ENCODE measurements around the gene TCF4.

Gene TCF4

DNA sequence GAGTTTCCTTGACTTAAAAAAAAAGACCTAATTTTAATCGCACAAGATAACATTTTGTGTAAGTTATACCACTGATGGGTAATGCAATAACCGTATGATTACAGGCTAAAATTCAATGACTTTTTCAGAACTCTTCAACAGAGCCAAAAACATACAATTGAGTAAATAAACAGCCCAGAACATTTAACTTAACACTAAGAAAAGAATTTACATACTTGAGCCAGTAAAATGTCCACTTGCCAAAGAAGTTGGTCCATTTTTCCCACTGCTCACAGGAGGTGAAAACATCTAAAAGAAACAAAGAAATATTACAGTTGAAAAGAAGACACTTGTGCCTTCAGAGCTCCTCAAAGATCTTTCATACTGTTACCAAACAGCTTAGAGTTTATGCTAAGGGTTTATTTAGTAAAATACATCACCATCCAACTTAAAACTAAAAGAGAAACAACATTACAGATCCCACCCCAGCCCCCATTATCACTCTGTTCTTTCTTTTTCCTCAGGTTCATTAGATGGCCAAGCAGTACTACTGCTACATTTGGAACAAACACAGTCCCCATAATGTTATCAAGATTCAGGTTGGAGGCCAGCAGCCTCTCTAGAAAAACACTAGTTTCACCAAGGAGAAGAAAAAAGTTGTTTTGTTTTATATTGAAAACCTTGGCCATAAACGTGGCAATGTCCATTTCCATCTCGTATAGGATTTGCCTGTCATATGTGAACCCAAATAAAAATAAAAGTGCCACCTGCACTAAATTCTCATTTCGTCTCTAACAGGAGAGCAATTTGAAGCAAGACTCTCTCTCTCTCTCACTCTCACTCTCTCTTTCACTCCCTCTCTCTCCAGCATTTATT is 2.7 kb downstream of the TCF4 start:
- DNase-seq: no peak

DNA sequence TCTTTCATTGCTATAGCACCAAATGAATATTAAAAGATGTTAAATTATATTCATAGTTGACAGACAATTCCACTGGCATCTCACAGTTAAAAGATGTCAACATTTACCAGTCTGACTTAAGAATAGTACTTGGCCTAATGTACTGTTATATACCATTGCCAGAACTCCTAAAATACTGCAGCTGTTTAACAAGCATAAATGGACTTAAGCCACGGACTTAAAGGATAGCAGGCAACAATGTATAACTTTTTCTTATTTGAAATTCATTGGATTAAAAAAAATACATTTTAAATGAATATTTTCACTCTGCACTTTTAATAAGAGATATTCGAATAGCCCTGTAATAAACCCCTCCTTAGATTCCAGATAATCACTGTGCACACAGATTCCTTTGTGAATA is 3.8 kb downstream of the TCF4 start:
- DNase-seq: no peak

DNA sequence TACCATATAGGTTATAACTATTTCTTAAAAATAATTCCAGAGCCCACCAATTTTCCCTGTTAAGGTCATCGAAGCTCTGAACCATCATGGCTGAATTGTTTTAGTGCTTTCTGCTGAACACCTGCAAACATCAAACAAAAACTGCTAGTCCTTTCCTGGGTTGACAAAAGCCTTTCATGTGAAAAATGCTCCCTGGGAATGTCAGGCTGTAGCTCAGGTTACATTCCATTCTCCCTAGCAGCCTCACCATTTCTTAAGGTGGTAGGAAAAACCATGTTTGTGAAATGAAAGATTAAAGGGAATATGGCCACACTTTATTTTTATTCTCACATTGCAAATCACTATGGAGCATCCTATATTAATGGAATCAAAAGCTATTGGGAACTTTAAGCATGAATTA is 5.7 kb downstream of the TCF4 start:
- DNase-seq: no peak

DNA sequence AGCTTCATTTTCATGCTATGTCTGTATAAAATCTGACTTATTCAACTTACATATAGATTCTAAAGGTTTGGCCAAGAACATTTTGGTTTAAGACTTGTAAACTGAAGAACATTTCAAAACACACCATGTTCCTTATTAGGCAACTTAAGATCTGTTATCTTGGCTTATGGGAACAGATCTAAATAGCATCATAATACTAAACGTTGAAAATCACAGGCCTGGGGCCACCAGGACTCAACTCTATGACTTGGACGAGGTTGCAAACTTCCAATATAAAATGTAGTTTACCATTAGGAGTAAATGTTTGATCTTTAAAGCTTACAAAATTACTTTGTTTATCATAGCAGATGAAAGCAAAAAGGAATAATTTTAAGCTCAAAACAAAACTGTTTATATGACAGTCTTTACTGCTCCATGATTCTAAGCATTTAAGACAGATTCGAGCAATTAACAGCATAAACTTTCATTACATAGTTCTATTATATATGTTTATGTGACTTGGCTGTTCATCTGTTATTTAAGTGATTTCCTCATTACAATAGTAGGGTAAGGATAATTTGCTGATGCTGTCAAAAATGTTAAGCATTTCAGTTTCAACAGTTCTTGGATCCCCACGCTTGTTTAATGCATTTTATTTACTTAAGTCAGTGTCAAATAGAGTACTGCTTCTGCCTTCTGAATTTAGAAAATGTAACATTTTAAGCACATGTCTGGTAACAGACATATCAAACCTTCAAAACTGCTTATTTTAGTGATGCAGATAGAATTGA is 8.3 kb downstream of the TCF4 start:
- no peak for DNase-seq

DNA sequence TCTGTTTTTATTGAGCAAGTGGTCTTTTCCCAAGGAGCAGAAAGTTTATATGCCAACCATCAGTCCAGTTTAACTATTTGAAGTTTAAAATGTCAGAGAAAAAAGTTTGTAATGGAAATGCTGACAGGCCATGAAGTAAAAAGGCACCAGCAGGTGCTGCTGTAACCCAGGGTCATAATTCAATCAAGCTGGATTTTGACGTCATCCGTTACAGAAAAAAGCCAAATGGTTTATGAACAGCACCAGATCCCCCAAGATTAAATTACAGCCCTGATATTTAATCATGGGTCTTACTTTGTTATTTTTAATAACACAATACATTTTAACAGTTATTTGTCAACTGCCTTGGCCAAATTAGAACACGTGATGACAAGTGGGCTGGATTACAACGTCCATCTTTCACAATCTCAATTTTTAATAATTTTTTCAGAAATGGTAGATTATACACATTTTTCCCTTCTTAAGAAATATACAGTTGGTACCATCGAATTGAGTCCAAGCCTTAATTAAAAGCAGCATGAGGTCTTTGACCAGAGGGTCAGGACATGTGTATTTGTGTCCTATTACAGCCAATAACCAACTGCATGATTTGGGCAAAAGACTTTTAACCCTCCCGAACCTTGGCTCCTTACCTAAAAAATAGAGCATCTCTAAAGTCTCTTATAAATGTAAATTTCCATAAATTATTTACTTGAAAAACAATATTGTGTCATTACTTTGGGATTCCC is 10.0 kb downstream of the TCF4 start:
- no peak for DNase-seq

DNA sequence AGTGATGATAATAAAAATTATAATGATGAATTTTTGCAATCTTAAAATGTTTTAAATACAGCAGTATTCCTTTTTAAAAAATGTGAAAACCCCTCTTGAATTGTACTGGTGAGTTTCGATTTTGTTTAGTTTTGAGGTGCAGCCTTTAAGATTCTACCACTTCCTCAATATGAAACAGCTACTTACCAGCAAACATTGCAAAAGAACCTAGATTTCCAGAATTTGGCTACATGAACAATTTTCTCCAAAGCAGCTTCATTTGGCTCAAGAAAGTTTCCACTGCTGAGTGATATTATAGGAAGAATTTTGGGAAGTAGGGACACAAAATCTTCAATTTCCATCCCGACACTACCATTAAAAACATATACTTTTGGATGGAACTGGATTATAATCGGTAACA is 12.0 kb downstream of the TCF4 start:
- no peak for DNase-seq

DNA sequence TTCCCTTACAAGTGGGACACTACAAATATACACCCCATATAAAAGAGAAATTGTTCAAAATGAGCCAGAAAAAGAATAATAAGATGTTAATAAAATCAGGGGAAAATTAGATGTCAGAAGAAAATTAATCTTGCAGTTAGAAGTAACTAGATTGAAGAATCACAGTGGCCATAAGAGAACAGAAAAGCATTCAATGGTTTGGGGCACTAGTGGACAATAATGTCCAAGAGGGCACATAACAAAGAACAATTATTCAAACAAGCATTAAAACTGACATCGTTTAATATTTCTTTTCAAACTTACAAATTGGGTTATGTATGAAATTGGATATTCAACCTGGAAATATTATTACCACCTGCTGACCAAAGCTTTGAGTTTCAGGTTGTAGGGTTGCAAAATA is 12.9 kb downstream of the TCF4 start:
- DNase-seq: no peak

DNA sequence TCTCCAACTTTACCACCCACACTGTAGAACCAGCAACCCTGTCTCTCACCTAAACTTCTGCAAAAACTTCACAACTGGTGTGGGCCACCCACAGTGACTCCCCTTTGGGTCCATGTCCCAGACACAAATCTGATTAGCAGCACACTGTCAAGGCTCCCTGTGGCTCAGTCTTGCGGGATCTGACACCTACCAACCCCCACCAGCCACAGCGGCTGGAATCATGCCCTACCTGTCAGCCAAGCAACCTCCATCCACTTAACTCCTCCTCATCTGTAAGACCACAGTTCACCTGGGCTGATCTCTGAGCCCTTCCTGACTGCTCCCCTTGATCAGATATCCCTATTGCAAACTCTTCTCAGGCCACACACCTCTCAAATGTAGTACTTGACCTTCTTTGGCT is 14.6 kb downstream of the TCF4 start:
- DNase-seq: no peak

DNA sequence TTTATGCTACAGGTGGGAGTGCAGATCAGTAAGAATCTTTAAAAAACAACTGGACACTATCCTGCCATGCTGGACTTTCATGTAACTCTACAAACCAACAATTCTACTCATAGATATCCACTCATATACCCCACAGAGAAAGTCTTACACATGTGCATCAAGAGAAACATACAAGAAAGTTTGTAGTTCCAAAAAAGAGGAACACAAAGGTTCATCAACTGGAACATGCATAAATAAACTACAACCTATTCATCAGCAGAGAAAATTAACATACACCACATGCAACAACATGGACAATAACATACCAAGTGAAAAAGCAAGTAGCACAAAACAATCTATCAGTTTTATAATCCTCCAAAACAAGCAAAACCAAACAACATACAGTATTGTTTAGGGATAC is 17.0 kb downstream of the TCF4 start:
- DNase-seq: no peak

DNA sequence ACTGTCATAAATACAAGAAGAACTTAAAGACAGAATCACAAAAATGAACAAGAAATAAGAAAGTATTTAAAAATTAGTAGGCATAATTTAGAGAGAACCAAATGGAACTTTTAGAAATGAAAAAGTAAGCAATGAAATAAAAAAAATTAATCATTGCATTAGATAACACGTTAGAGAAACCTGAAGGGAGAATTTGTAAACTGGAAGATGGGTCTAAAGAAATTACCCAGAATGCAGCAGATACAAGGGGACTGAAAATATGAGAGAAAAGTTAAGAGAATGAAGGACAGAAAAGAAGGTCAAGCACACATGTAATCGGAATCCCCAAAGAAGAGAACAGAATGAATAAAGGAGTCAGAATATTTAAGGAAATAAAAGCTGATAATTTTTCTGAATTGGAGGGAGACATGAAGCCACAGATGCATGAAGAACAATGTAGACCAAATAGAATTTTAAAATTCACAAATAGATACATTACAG is 21.5 kb downstream of the TCF4 start:
- DNase-seq: no peak

DNA sequence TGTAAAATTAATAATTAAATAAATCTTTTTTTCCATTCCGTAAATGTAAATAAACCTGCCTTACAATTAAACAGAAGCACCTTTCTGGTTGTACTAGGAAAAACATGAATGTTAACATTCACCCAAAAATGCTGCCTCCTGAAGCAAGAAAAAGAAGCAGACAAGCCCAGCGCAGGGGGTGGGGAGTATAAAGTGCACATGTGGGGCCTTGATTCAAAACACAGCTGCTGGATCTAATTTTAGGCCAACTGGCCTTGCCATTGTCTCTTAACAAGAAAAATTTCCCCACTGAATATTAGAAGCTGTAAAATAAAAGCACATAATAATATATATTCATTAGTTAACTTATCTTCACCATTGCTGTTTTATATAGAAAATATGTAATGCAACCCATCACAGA is 28.3 kb downstream of the TCF4 start:
- DNase-seq: no peak

DNA sequence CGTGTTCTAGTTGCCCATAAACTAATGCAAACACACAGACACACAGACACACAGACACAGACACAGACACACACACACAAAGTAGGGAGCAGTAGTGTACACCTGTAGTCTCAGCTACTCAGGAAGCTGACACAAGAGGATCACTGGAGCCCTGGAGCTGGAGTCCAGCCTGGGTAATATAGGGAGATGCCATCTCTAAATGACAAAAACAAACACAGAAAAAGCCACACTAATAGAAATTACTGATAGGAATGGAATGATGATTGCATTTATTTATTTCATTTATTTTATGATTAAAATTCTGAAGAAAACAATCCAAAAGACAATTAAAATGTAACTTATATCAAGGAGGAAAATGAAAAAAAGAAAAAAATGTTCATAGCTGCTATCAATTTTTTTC is 30.8 kb downstream of the TCF4 start:
- DNase-seq: no peak

DNA sequence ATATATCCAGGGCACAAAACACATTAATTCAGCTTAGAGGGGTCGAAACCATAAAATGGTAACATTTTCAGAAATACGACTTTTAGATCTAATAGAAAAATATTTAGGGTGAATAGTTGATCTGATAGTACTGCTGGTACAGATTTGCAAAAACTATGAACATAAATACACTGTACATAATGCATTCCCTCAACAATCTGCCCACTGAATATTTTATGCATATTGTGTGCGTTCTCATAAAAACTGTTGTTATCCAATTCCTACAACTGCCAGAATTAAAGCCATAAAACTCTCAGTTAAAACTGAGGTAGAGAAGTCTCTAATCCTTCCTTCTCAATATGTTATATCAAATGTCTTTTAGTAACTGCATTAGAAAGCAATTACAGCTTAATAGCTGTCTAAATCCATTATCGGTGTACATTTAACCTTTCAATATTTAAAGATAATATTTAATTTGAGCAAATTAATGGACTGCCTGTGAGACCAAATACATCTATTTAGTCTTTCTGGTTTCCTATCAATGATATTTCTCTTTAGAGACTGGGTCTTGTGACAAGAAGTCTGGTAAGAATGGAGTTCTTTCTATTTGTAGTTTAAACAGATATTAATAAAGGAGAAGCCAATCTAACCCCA is 32.5 kb downstream of the TCF4 start:
- no peak for DNase-seq

DNA sequence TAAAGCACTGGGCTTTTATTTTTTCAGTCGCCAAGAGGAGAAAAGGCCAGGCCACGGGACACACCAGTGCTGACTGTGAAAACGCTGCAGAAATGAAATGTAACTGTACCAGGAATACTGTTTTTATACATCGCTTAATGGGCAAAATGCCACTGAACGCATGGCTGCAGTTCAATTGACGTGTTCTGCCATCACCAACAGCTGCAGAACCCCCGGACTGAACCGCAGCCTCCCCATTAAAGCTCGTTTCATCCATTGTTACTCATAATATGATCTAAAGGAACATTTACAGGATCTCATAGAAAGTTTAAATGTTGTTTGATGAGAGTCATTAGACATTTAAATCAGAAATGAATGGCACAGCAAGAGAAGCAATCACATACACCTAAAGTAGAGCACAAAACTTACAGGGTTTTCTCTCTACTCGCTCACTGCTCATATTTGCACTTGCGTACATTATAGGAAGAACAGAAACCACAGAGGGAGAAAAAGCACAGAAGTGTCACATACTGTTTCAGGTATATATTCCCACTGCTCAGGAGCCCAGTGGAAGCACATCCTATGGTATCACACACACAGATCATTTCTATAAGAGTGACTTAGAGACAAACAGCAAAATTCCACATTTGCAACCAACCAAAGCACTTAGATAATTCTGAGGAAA is 35.3 kb downstream of the TCF4 start:
- DNase-seq: no peak

DNA sequence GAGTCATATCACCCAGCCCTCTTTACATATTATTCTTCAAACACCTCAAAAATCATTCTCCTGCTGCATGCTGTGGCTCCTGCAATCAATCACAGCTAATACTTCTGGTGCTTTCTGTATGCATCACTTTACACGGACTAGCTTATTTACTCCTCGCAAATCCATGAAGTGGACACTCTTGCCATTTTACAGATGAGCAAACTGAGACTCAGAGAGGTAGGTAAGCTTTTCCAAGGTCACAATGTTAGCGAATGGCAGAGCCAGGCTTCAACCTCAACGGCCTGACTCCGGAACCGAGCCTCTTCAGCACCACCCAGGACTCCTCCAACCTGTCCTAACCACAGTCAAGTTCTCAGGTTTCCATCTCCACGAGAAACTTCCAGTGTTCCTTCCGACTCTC is 36.8 kb downstream of the TCF4 start:
- no peak for DNase-seq

DNA sequence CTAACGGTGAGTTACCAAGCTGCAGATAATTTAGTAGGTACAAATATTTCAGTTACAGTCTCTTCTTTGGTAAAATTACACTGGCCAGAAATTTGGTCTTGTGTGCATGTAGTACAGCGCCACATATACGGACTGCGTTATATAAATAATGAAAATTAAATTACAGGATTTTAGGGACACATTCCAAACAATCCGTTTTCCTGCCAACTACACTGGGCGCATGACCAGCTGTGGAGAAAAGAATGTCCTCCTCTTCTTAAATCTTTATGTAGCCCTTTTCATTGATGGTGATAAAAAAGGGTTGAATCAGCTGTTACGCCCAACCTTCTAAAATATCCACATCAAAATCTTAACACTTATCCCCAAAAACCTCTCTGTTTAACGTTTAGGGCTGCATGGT is 37.5 kb downstream of the TCF4 start:
- no peak for DNase-seq

DNA sequence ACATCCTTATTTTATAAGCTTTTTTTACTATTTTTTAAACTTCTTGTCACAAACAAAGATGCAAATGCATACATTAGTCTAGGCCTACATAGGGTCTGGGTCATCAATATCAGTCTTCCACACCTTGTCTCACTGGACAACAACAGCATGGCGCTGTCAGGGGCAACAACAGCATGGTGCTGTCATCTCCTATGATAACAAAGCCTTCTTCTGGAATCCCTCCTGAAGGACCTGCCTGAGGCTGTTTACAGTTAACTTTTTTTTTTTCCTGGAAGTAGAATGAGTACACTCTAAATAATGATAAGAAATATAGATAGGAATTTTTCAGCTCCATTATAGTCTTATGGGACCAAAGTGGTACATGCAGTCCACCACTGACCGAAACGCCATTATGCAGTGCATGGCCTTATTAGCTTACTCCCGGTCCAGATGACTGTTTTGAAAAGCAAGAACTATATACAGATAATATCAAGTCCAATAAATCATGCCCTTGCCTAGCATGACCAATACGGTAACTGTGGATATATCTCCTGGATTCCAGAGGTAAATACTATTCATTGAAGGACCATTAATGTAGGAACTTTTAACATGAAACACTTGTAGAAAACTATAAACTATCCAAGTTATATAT is 38.4 kb downstream of the TCF4 start:
- no peak for DNase-seq

DNA sequence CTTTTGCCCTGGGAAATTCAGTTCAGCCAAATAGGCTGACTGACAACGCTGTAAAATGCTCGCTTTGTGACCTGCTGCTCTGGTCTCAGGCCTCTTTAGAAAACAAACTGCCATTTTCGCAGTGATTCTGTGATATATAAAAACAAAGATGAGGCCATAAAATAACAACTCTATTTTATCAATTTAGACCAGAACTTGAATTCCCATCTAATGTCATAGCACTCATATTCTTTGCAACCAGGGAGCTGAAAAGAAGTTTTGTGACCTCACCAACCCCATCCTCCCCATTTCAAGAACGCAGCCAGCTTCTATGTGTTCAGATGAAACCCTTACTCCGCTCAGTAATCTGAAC is 40.3 kb downstream of the TCF4 start:
- no peak for DNase-seq

DNA sequence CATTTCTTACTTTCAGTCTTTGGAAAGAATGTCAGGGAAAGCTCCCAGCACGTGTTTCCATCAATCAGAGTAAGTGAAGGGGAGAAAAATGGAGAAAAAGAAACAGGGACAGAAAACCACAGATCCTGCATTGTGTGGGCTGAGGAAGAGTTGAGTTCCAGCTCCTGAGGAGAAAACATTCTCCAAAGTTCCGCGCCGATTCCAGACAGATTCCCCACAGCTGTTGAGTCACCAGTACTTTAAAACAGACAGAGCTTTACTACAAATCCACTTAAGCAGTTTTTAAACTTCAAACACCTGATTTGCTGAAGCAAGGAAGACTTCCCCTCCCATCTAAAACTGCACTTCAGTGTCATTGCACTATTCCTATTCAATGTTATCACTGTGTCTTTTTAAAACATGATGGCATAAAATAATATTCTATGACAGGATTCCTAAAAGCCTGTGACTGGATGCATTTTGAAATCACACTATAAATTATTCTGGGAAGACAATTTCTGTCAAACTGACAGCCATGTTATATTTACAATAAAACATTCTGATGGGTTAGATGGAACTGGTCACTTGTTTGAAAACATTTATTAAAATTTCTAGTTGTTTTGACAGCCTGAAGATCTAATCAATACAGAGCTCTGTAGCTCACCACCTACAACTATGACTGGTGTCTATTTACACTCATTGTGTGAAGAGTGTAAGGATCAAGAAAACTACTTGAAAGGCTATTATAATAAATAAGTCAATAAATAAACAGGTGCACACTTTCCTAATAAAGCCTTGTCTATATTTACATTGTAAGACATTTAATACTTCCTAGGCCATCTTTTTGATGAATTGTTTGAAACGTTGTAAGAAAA is 40.9 kb downstream of the TCF4 start:
- no peak for DNase-seq

DNA sequence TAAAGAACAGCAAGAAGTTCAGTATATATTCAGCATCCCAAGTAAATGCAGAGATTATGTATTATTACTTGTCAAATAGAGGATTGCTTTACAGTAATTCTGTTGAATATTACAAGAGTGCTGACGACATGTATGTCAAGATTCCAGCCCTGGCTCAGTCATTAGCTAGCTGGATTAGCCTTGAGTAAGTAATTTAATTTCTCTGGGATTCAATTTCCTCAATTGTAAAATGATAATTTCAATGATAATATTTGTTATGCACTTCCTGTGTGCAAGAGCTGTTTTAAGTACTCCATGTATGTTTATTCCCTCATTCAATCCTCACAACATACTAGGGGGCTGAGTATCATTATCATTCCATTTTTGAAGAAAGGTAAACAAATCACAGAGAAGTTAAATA is 44.0 kb downstream of the TCF4 start:
- DNase-seq: no peak

DNA sequence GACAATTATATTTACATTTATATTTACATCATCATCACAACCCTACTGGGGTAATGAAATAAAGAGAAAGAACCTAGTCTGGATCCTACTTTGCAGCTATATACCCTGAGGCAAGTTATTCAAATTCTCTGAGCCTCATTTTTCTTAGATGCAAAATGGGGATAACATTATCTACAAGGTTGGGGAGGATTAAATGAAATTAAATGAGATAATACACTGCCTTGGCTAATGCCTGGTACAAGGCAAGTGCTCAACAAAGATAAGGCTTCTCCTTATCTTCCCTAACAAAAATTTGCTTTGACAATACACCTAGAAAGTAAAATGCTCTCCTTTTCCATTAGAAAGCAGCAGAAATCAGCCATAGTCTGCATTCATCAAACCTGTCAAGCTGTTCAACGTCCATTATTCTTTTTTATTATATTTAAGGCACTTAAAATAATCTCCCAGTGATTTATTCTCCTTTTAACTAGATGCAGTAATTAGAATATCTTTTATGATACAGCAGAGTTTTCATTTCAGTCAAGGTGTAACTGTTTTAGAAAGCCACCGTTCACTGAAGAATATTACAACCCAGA is 44.8 kb downstream of the TCF4 start:
- DNase-seq: no peak
